Transverse colon (tissue), 4 donors: Measurements from ENCODE around the gene UGT2A1. TPM values are rescaled to one million over a fixed set of nuclear protein-coding genes. Genes with fewer than 3 reads are reported as not detected.

Source experiments
- DNase-seq: peaks from one replicate; pipeline ENCODE4 v3.0.0-alpha.2; 2019
- H3K27ac ChIP-seq, 4 donors: fragments of 200-600 bp; sonication (generic); 2 replicates each; pipeline ENCODE4 v1.5.1; 2016 to 2018; ENCODE audit warnings: inconsistent platforms in 4 of 4
- H3K27me3 ChIP-seq: fragments of 200-600 bp; sonication (generic); 2 replicates; pipeline ENCODE4 v1.5.1; 2017; ENCODE audit warnings: inconsistent platforms
- H3K36me3 ChIP-seq, 4 donors: fragments of 200-600 bp; sonication (generic); 2 replicates each; pipeline ENCODE4 v1.5.1; 2017 to 2019; ENCODE audit warnings: inconsistent platforms in 4 of 4
- H3K4me1 ChIP-seq, 4 donors: fragments of 200-600 bp; sonication (generic); 2 replicates each; pipeline ENCODE4 v1.5.1; 2017 to 2020; ENCODE audit warnings: inconsistent platforms in 4 of 4
- H3K4me3 ChIP-seq, 4 donors: fragments of 200-600 bp; sonication (generic); 1 replicate in 1 of 4; 2 replicates in 3 of 4; pipeline versions ENCODE4 v1.5.1 to v1.6.1; 2017 to 2019; ENCODE audit warnings: inconsistent platforms in 4 of 4
- H3K9me3 ChIP-seq, 2 donors: fragments of 200-600 bp; sonication (generic); 2 replicates each; pipeline ENCODE4 v1.5.1; 2017 to 2019; ENCODE audit warnings: inconsistent platforms in 2 of 2
- CTCF ChIP-seq, 5 experiments: fragments of 200-600 bp in 3 of 5; fragments of 450-650 bp in 2 of 5; sonication (generic) in 3 of 5; IDR thresholded peaks; 1 replicate in 2 of 5; 2 replicates in 3 of 5; pipeline ENCODE4 v1.5.1; 2016 to 2017; ENCODE audit warnings: antibody characterized with exemption in 5 of 5, inconsistent platforms in 3 of 5, mild to moderate bottlenecking in 2 of 5, moderate library complexity in 1 of 5
- EP300 ChIP-seq: sonication (generic); formaldehyde crosslinking; IDR thresholded peaks from one replicate; pipeline ENCODE4 v1.6.1; 2017; ENCODE audit warnings: antibody characterized with exemption, low read depth
- POLR2A ChIP-seq: fragments of 450-650 bp; IDR thresholded peaks from one replicate; pipeline ENCODE4 v1.6.1; 2016; ENCODE audit warnings: antibody characterized with exemption, mild to moderate bottlenecking, moderate library complexity
- POLR2AphosphoS5 ChIP-seq, 3 donors: sonication (generic); formaldehyde crosslinking; IDR thresholded peaks; one replicate each; pipeline ENCODE4 v1.6.1; 2016; ENCODE audit warnings: antibody characterized with exemption in 3 of 3
- WGBS, 2 donors: methylation state at CpG; one replicate each; pipeline ENCODE4 v1.1.5; 2018; ENCODE audit warnings: low coverage in 1 of 2; 5-methylcytosine and 5-hydroxymethylcytosine counted together
- in situ Hi-C, 4 donors: fragments of 200-750 bp; cut with MboI; loops; one replicate each; pipeline versions ENCODE4 v1.15.0 to v1.15.1; 2017; ENCODE audit warnings: low sequenced_read_pairs in 3 of 4, low pct_ligation_motif_present in 1 of 4, low pct_unique_long_range_greater_than_20kb in 1 of 4
- intact Hi-C: fragments of 100-400 bp; cut with DNase I; formaldehyde crosslinking; loops from one replicate; pipeline ENCODE4 v1.15.1; 2023; ENCODE audit warnings: low total_unique reads
- total RNA-seq, 4 donors: library from RNA; depleted of rRNA; stranded (reverse); fragments of >200 nt; gene quantifications; one replicate each; pipeline ENCODE4 v1.1.0, GENCODE V29; 2016

Gene UGT2A1
- total RNA-seq, 4 donors from 2014 or later: not detected

GRCh38 chr4:69642961-69643360 lies 10.1 kb downstream of the UGT2A1 start:
- H3K36me3 ChIP-seq: no peaks in the 10 kb centered on the region
- 74 to 91% methylated on average over 2 of the region's 2 CpGs for WGBS, 2 donors
- H3K27ac ChIP-seq: no peak overlapping the region
- no peaks in the 10 kb centered on the region for H3K27me3 ChIP-seq
- no peaks in the 10 kb centered on the region for H3K4me1 ChIP-seq
- no peak for DNase-seq
- TF ChIP-seq EP300 (no peak), POLR2AphosphoS5 (IDR thresholded peaks at IDR 0.05) (no peak), CTCF (IDR thresholded peaks at IDR 0.05) (no peak), POLR2A (no peak)
- in situ Hi-C loops (no loop called here), intact Hi-C loops (no loop called here)
- H3K9me3 ChIP-seq: no peaks in the 10 kb centered on the region
- no peak overlapping the region for H3K4me3 ChIP-seq

GRCh38 chr4:69640289-69640688 lies 12.8 kb downstream of the UGT2A1 start:
- WGBS, 2 donors: 65 to 100% methylated on average over 2 of the region's 2 CpGs
- no peak for TF ChIP-seq EP300
- TF ChIP-seq CTCF (IDR thresholded peaks at IDR 0.05): no peak
- no peak for TF ChIP-seq POLR2AphosphoS5 (IDR thresholded peaks at IDR 0.05)
- TF ChIP-seq POLR2A: no peak
- Histone ChIP-seq H3K4me1 (no peaks in the 10 kb centered on the region), H3K4me3 (no peak overlapping the region), H3K27me3 (no peaks in the 10 kb centered on the region), H3K9me3 (no peaks in the 10 kb centered on the region), H3K36me3 (no peaks in the 10 kb centered on the region), H3K27ac (no peak overlapping the region)
- DNase-seq: no peak
- in situ Hi-C loops (no loop called here), intact Hi-C loops (no loop called here)

DNA sequence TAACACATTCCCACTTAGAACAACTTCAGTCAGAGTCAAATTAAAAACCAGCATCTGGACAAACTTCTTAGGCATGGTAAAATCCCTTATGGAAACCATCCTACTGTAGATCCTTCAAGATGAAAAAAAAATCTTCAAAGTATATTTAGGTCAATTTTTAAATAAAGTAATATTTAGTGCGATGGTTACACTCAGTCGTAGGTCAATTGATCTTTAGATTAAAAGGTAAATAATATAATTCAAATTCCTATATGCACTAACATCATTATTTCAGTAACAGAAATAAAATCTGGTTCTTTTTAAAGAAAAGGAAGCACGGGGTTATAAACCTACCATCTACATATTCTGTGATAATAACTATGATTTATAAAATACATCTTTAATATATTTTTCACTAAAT lies 13.5 kb downstream of the UGT2A1 start, which contains the start of gene UGT2A2:
Gene UGT2A2, minus strand, starts transcription at position 101 of the 400 bp plus-strand sequence. Its CDS starts 2 bp downstream, at position 99.
- H3K27me3 ChIP-seq: no peaks in the 10 kb centered on the region
- WGBS, 2 donors: 85 to 88% methylated on average over 3 of the region's 3 CpGs
- H3K4me1 ChIP-seq: no peaks in the 10 kb centered on the region
- no peaks in the 10 kb centered on the region for H3K9me3 ChIP-seq
- H3K27ac ChIP-seq: no peak within 1 kb of the TSS
- H3K36me3 ChIP-seq: no peaks in the 10 kb centered on the region
- DNase-seq: no peak
- H3K4me3 ChIP-seq: no peak within 1 kb of the TSS
- in situ Hi-C loops (no loop called here), intact Hi-C loops (no loop called here)
- TF ChIP-seq EP300 (no peak), POLR2AphosphoS5 (IDR thresholded peaks at IDR 0.05) (no peak), POLR2A (no peak), CTCF (IDR thresholded peaks at IDR 0.05) (no peak)

- no peaks in the 10 kb centered on the region for H3K4me1 ChIP-seq
These were observed 35.9 kb downstream of the UGT2A1 start for GRCh38 chr4:69617083-69617694.

More at GRCh38 chr4:69617083-69617694, 35.9 kb downstream of the UGT2A1 start:
- peak in 4 of 5 experiments; percentile 30 to 55 (median 48) for TF ChIP-seq CTCF (IDR thresholded peaks at IDR 0.05)
- TF ChIP-seq POLR2A: no peak
- no peak for DNase-seq
- H3K4me3 ChIP-seq: no peak overlapping the region
- in situ Hi-C loops: no loop called here
- intact Hi-C loops: loop anchor here (5.0 kb wide), 1 partner anchor 1680 kb away; no protein-coding TSS in a partner anchor
- no peaks in the 10 kb centered on the region for H3K9me3 ChIP-seq
- 72 to 75% methylated on average over 6 of the region's 6 CpGs for WGBS, 2 donors
- no peaks in the 10 kb centered on the region for H3K27me3 ChIP-seq
- H3K27ac ChIP-seq: no peak overlapping the region
- no peaks in the 10 kb centered on the region for H3K36me3 ChIP-seq
